ENCODE data around the gene RASIP1.

RASIP1 gene

GRCh38 chr19:48751845-48752495 lies 11.6 kb upstream of the RASIP1 start:
- H3K79me1 ChIP-seq (replicated peaks; ENCODE audit: low read length, poor library complexity, severe bottlenecking), result no peaks in the 10 kb centered on the region
- H3K4me3 ChIP-seq (ENCODE audit: insufficient read depth in 1 of 2, low read depth in 1 of 2, low read length in 2 of 2), result no peak overlapping the region
- H2AK5ac ChIP-seq (ENCODE audit: low read length, severe bottlenecking), result no peak overlapping the region
- H3K14ac ChIP-seq (ENCODE audit: low read length in 2 of 2), result no peak overlapping the region
- H2BK15ac ChIP-seq (ENCODE audit: low read depth, poor library complexity, severe bottlenecking), result no peak overlapping the region
- H3K36me3 ChIP-seq (ENCODE audit: control insufficient read depth in 1 of 2, insufficient read depth in 2 of 2, low read depth in 1 of 2, low read length in 2 of 2), result no peaks in the 10 kb centered on the region
- H2BK12ac ChIP-seq (ENCODE audit: low read length in 2 of 2), result peak overlapping the region in 1 of 2 experiments; percentile 21
- peak overlapping the region; percentile 3 for H2AFZ ChIP-seq (ENCODE audit: low read depth, low read length)
- no peak overlapping the region for H2BK120ac ChIP-seq (ENCODE audit: low read depth, low read length)
- 34% methylated on average over 20 of the region's 20 CpGs for WGBS
- peak overlapping the region; percentile 55 for H4K8ac ChIP-seq (ENCODE audit: low read length)
- no peak overlapping the region for H3K23ac ChIP-seq (ENCODE audit: low read length in 2 of 2)
- no peak for DNase-seq
- no peak overlapping the region for H4K91ac ChIP-seq (ENCODE audit: low read length)
- H2BK5ac ChIP-seq (ENCODE audit: low read depth, low read length, poor library complexity, severe bottlenecking), result no peak overlapping the region
- no peak overlapping the region for H3K9ac ChIP-seq (ENCODE audit: low read length)
- no peak overlapping the region for H3K4ac ChIP-seq (ENCODE audit: low read depth in 1 of 2, low read length in 2 of 2)
- H3K4me1 ChIP-seq (ENCODE audit: control insufficient read depth, insufficient read depth, low read depth, low read length), result peaks cover 22% of the 10 kb centered on the region
- no peaks in the 10 kb centered on the region for H3K9me3 ChIP-seq (ENCODE audit: control insufficient read depth, low read length)
- peak overlapping the region; percentile 72 for H3K4me2 ChIP-seq (ENCODE audit: low read length, poor library complexity, severe bottlenecking)
- H3K27ac ChIP-seq (ENCODE audit: low read length, poor library complexity, severe bottlenecking), result no peak overlapping the region
- peaks cover 30 to 62% of the 10 kb centered on the region in 2 experiments for H3K27me3 ChIP-seq (ENCODE audit: control insufficient read depth in 1 of 2, insufficient read depth in 1 of 2, low read length in 2 of 2)
- peak overlapping the region in 1 of 2 experiments; percentile 18 for H3K18ac ChIP-seq (ENCODE audit: low read depth in 1 of 2, low read length in 2 of 2)

- Histone ChIP-seq H3K23ac (ENCODE audit: low read length in 2 of 2) (no peak overlapping the region), H2BK5ac (ENCODE audit: low read depth, low read length, poor library complexity, severe bottlenecking) (no peak overlapping the region), H3K4me3 (ENCODE audit: insufficient read depth in 1 of 2, low read depth in 1 of 2, low read length in 2 of 2) (no peak overlapping the region), H3K79me1 (replicated peaks; ENCODE audit: low read length, poor library complexity, severe bottlenecking) (no peaks in the 10 kb centered on the region), H3K9me3 (ENCODE audit: control insufficient read depth, low read length) (no peaks in the 10 kb centered on the region), H2BK15ac (ENCODE audit: low read depth, poor library complexity, severe bottlenecking) (no peak overlapping the region), H3K4ac (ENCODE audit: low read depth in 1 of 2, low read length in 2 of 2) (no peak overlapping the region), H2BK120ac (ENCODE audit: low read depth, low read length) (no peak overlapping the region), H3K9ac (ENCODE audit: low read length) (no peak overlapping the region), H2AK5ac (ENCODE audit: low read length, severe bottlenecking) (no peak overlapping the region), H3K4me1 (ENCODE audit: control insufficient read depth, insufficient read depth, low read depth, low read length) (peaks cover 22% of the 10 kb centered on the region), H2AFZ (ENCODE audit: low read depth, low read length) (no peak overlapping the region), H3K14ac (ENCODE audit: low read length in 2 of 2) (no peak overlapping the region), H2BK12ac (ENCODE audit: low read length in 2 of 2) (no peak overlapping the region), H3K4me2 (ENCODE audit: low read length, poor library complexity, severe bottlenecking) (no peak overlapping the region), H3K36me3 (ENCODE audit: control insufficient read depth in 1 of 2, insufficient read depth in 2 of 2, low read depth in 1 of 2, low read length in 2 of 2) (no peaks in the 10 kb centered on the region), H3K27ac (ENCODE audit: low read length, poor library complexity, severe bottlenecking) (no peak overlapping the region), H4K8ac (ENCODE audit: low read length) (no peak overlapping the region), H4K91ac (ENCODE audit: low read length) (no peak overlapping the region), H3K27me3 (ENCODE audit: control insufficient read depth in 1 of 2, insufficient read depth in 1 of 2, low read length in 2 of 2) (peaks cover 30 to 66% of the 10 kb centered on the region in 2 experiments), H3K18ac (ENCODE audit: low read depth in 1 of 2, low read length in 2 of 2) (no peak overlapping the region)
- 97% methylated on average over 29 of the region's 29 CpGs for WGBS
- DNase-seq, result no peak
These were observed 10.5 kb upstream of the RASIP1 start for GRCh38 chr19:48750771-48751504.

- Histone ChIP-seq H3K18ac (ENCODE audit: low read depth in 1 of 2, low read length in 2 of 2) (no peak overlapping the region), H3K4me2 (ENCODE audit: low read length, poor library complexity, severe bottlenecking) (no peak overlapping the region), H3K36me3 (ENCODE audit: control insufficient read depth in 1 of 2, insufficient read depth in 2 of 2, low read depth in 1 of 2, low read length in 2 of 2) (no peaks in the 10 kb centered on the region), H2AK5ac (ENCODE audit: low read length, severe bottlenecking) (no peak overlapping the region), H3K4me3 (ENCODE audit: insufficient read depth in 1 of 2, low read depth in 1 of 2, low read length in 2 of 2) (no peak overlapping the region), H3K27ac (ENCODE audit: low read length, poor library complexity, severe bottlenecking) (no peak overlapping the region), H4K91ac (ENCODE audit: low read length) (peak overlapping the region; percentile 6), H3K14ac (ENCODE audit: low read length in 2 of 2) (no peak overlapping the region), H2BK5ac (ENCODE audit: low read depth, low read length, poor library complexity, severe bottlenecking) (no peak overlapping the region), H3K9ac (ENCODE audit: low read length) (no peak overlapping the region), H3K4ac (ENCODE audit: low read depth in 1 of 2, low read length in 2 of 2) (no peak overlapping the region), H3K9me3 (ENCODE audit: control insufficient read depth, low read length) (no peaks in the 10 kb centered on the region), H3K23ac (ENCODE audit: low read length in 2 of 2) (peak overlapping the region in 1 of 2 experiments; percentile 56), H4K8ac (ENCODE audit: low read length) (no peak overlapping the region), H2AFZ (ENCODE audit: low read depth, low read length) (no peak overlapping the region), H3K79me1 (replicated peaks; ENCODE audit: low read length, poor library complexity, severe bottlenecking) (no peaks in the 10 kb centered on the region), H2BK15ac (ENCODE audit: low read depth, poor library complexity, severe bottlenecking) (no peak overlapping the region), H3K27me3 (ENCODE audit: control insufficient read depth in 1 of 2, insufficient read depth in 1 of 2, low read length in 2 of 2) (peaks cover 27 to 68% of the 10 kb centered on the region in 2 experiments), H2BK12ac (ENCODE audit: low read length in 2 of 2) (no peak overlapping the region), H3K4me1 (ENCODE audit: control insufficient read depth, insufficient read depth, low read depth, low read length) (peaks cover 22% of the 10 kb centered on the region), H2BK120ac (ENCODE audit: low read depth, low read length) (no peak overlapping the region)
- DNase-seq, result no peak
- WGBS, result 97% methylated on average over 31 of the region's 31 CpGs
These were observed 9.9 kb upstream of the RASIP1 start for GRCh38 chr19:48750351-48750750.

GRCh38 chr19:48749571-48750198 lies 9.3 kb upstream of the RASIP1 start:
- DNase-seq, result no peak

More at GRCh38 chr19:48749571-48750198, 9.3 kb upstream of the RASIP1 start:
- no peak overlapping the region for H2BK15ac ChIP-seq (ENCODE audit: low read depth, poor library complexity, severe bottlenecking)
- H2BK5ac ChIP-seq (ENCODE audit: low read depth, low read length, poor library complexity, severe bottlenecking), result no peak overlapping the region
- no peak overlapping the region for H3K14ac ChIP-seq (ENCODE audit: low read length in 2 of 2)
- no peak overlapping the region for H4K8ac ChIP-seq (ENCODE audit: low read length)
- H3K27me3 ChIP-seq (ENCODE audit: control insufficient read depth in 1 of 2, insufficient read depth in 1 of 2, low read length in 2 of 2), result peaks cover 21 to 65% of the 10 kb centered on the region in 2 experiments
- H3K4me2 ChIP-seq (ENCODE audit: low read length, poor library complexity, severe bottlenecking), result no peak overlapping the region
- WGBS, result 80% methylated on average over 4 of the region's 4 CpGs
- no peak overlapping the region for H3K9ac ChIP-seq (ENCODE audit: low read length)
- H2AFZ ChIP-seq (ENCODE audit: low read depth, low read length), result no peak overlapping the region
- no peak overlapping the region for H2BK120ac ChIP-seq (ENCODE audit: low read depth, low read length)
- no peak overlapping the region for H2AK5ac ChIP-seq (ENCODE audit: low read length, severe bottlenecking)
- no peaks in the 10 kb centered on the region for H3K9me3 ChIP-seq (ENCODE audit: control insufficient read depth, low read length)
- H3K4me1 ChIP-seq (ENCODE audit: control insufficient read depth, insufficient read depth, low read depth, low read length), result peaks cover 22% of the 10 kb centered on the region
- H3K79me1 ChIP-seq (replicated peaks; ENCODE audit: low read length, poor library complexity, severe bottlenecking), result no peaks in the 10 kb centered on the region
- H3K4me3 ChIP-seq (ENCODE audit: insufficient read depth in 1 of 2, low read depth in 1 of 2, low read length in 2 of 2), result no peak overlapping the region
- H3K23ac ChIP-seq (ENCODE audit: low read length in 2 of 2), result no peak overlapping the region
- no peak overlapping the region for H4K91ac ChIP-seq (ENCODE audit: low read length)
- no peak overlapping the region for H3K27ac ChIP-seq (ENCODE audit: low read length, poor library complexity, severe bottlenecking)
- H2BK12ac ChIP-seq (ENCODE audit: low read length in 2 of 2), result no peak overlapping the region
- no peaks in the 10 kb centered on the region for H3K36me3 ChIP-seq (ENCODE audit: control insufficient read depth in 1 of 2, insufficient read depth in 2 of 2, low read depth in 1 of 2, low read length in 2 of 2)
- no peak overlapping the region for H3K4ac ChIP-seq (ENCODE audit: low read depth in 1 of 2, low read length in 2 of 2)
- no peak overlapping the region for H3K18ac ChIP-seq (ENCODE audit: low read depth in 1 of 2, low read length in 2 of 2)
